Cardiac muscle cell (in vitro differentiated cells and primary cell): Measurements from ENCODE around the gene FAM219B. TPM values are rescaled to one million over a fixed set of nuclear protein-coding genes. Genes with fewer than 3 reads are reported as not detected.
A peak's percentile ranks its signal among the peaks of the same experiment; 100 is the strongest.

Experiments
- DNase-seq, 2 donors: peaks; one replicate each; pipeline versions ENCODE4 v3.0.0 to v3.0.0-alpha.2; 2010 to 2017; ENCODE audit warnings: low read depth in 1 of 2, low spot score in 1 of 2
- H3K27ac ChIP-seq: fragments of 200-600 bp; sonication (generic); 2 replicates; pipeline ENCODE4 v1.5.1; 2016
- H3K27me3 ChIP-seq: fragments of 200-600 bp; sonication (generic); 2 replicates; pipeline ENCODE4 v1.6.0; 2016; ENCODE audit warnings: control low read depth
- H3K36me3 ChIP-seq: fragments of 200-600 bp; sonication (generic); 2 replicates; pipeline ENCODE4 v1.5.1; 2016; ENCODE audit warnings: control low read depth
- H3K4me1 ChIP-seq: fragments of 200-600 bp; sonication (generic); 2 replicates; pipeline ENCODE4 v1.8.1; 2017; ENCODE audit warnings: low read depth, mild to moderate bottlenecking, mixed run types
- H3K4me3 ChIP-seq: fragments of 200-600 bp; sonication (generic); 2 replicates; pipeline ENCODE4 v1.5.1; 2016; ENCODE audit warnings: mild to moderate bottlenecking
- H3K9me3 ChIP-seq: fragments of 200-600 bp; sonication (generic); 2 replicates; pipeline ENCODE4 v1.5.1; 2017; ENCODE audit warnings: low read depth, mild to moderate bottlenecking, control low read depth
- CTCF ChIP-seq: IDR thresholded peaks from 2 replicates; pipeline ENCODE4 v1.5.1; 2012; ENCODE audit warnings: low read depth, mild to moderate bottlenecking, low read length
- polyA plus RNA-seq: library from polyadenylated mRNA; unstranded; fragments of >200 nt; fragmentation: Nextera tagmentation; extraction: Ambion mirVana; gene quantifications from 2 replicates; pipeline ENCODE4 v1.2.1, GENCODE V29; 2016
- total RNA-seq: library from RNA; depleted of rRNA; stranded (reverse); fragments of >200 nt; gene quantifications from 2 replicates; pipeline ENCODE4 v1.2.3, GENCODE V29; 2016

The FAM219B gene
- total and polyA plus RNA-seq, 2 experiments from 2014 or later, result 107 to 168 TPM

GRCh38 chr15:74869726-74870407 lies 36.8 kb downstream of the FAM219B start:
- TF ChIP-seq CTCF, result no peak
- Histone ChIP-seq H3K27me3 (no peaks in the 10 kb centered on the region), H3K27ac (peak overlapping the region; percentile 96), H3K4me3 (no peak overlapping the region), H3K4me1 (peaks cover 32% of the 10 kb centered on the region), H3K9me3 (no peaks in the 10 kb centered on the region), H3K36me3 (no peaks in the 10 kb centered on the region)
- DNase-seq, result peak in 1 of 2 donors; percentile 73

DNA sequence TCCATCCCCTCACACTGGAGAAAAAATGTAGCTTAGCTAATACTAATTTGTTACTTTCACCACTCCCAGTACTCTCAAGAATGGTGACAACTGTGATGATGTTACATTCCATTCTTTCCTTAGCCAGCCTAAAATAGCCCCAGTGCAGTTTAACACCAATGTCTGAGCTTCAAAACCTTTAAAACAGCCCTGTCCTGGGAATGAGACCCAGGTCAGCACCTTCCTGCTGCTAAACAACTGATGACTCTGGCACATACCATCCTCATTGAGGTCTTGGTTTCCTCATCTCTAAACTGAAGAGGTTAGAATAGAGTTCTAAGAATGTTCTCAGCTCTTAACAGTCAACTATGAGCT lies 37.3 kb downstream of the FAM219B start:
- H3K4me1 ChIP-seq, result peaks cover 32% of the 10 kb centered on the region
- H3K27me3 ChIP-seq, result no peaks in the 10 kb centered on the region
- H3K9me3 ChIP-seq, result no peaks in the 10 kb centered on the region
- DNase-seq, result peak in 1 of 2 donors; percentile 73
- peak overlapping the region; percentile 96 for H3K27ac ChIP-seq
- no peaks in the 10 kb centered on the region for H3K36me3 ChIP-seq
- no peak for TF ChIP-seq CTCF
- H3K4me3 ChIP-seq, result no peak overlapping the region

DNA sequence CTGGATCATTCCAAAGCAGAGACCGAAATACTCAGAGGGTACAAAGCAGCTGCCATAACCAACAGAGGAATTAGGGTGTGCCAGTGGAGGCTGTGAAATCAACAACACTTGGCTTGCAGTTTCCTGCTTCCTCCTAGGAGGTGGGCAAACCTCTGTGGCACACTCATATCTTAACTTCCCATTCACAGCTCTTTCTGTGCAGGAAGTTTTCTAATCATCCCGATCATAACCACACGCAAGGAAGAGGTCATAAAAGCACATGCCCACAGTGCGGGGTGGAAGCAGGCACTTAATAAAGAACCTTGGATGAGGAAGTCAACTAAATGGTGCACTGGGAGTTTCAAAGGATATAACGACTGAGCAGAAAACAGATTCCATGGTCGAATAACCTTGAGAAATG lies 38.6 kb downstream of the FAM219B start:
- no peaks in the 10 kb centered on the region for H3K36me3 ChIP-seq
- DNase-seq, result no peak
- no peaks in the 10 kb centered on the region for H3K27me3 ChIP-seq
- peaks cover 28% of the 10 kb centered on the region for H3K4me1 ChIP-seq
- no peak overlapping the region for H3K4me3 ChIP-seq
- H3K9me3 ChIP-seq, result no peaks in the 10 kb centered on the region
- H3K27ac ChIP-seq, result no peak overlapping the region
- TF ChIP-seq CTCF, result no peak

DNA sequence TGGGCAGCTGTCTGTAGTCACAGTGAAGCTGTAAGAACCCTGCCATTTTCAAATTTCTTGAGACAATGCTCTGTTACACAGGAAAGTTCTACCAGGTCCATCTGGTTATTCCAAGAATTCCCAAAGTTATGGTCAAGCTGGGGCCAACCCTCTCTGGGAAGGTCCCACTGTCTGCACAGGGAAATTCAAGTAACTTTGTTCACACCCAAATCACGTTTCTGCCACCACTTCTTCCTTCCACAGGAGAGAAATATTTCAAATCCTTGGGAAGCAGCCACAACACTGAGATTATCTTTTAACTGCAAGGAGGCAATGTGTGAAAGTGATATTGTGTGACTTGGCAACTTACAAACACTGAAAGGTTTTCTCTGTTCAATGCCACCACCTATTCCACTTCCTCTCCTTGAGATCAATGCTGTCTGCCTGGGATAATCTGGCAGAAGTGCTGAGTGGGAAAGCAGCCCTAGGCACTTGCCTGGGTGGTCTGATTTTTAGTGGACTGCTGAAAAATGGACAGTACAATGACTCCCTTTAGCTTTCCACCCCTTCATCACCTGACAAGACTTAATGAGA lies 39.1 kb downstream of the FAM219B start:
- Histone ChIP-seq H3K27ac (peak overlapping the region; percentile 32), H3K4me1 (peaks cover 28% of the 10 kb centered on the region), H3K4me3 (no peak overlapping the region), H3K9me3 (no peaks in the 10 kb centered on the region), H3K27me3 (no peaks in the 10 kb centered on the region), H3K36me3 (no peaks in the 10 kb centered on the region)
- TF ChIP-seq CTCF, result no peak
- no peak for DNase-seq

GRCh38 chr15:74866090-74866489 lies 40.6 kb downstream of the FAM219B start:
- no peaks in the 10 kb centered on the region for H3K9me3 ChIP-seq
- H3K4me3 ChIP-seq, result no peak overlapping the region
- H3K27ac ChIP-seq, result no peak overlapping the region
- H3K36me3 ChIP-seq, result no peaks in the 10 kb centered on the region
- no peaks in the 10 kb centered on the region for H3K27me3 ChIP-seq
- peaks cover 28% of the 10 kb centered on the region for H3K4me1 ChIP-seq
- TF ChIP-seq CTCF, result no peak
- peak in 1 of 2 donors; percentile 42 for DNase-seq
